Ovary (tissue), 9 donors: ENCODE measurements around the gene FTH1. TPM values are rescaled to one million over a fixed set of nuclear protein-coding genes. Genes with fewer than 3 reads are reported as not detected.

Source experiments
- DNase-seq, 5 donors: peaks; one replicate each; pipeline ENCODE4 v3.0.0-alpha.2; 2019 to 2020
- H3K27ac ChIP-seq, 2 donors: fragments of 200-600 bp; one replicate each; pipeline versions ENCODE4 v1.5.1 to v1.8.0; 2019 to 2022
- H3K27me3 ChIP-seq: fragments of 200-600 bp; one replicate; pipeline ENCODE4 v1.8.0; 2022
- H3K36me3 ChIP-seq: fragments of 200-600 bp; sonication (generic); one replicate; pipeline ENCODE4 v1.5.1; 2019
- H3K4me1 ChIP-seq: one replicate; pipeline ENCODE4 v1.8.1; 2013; ENCODE audit warnings: mild to moderate bottlenecking, moderate library complexity; ENCODE audit not compliant: insufficient read depth
- H3K4me3 ChIP-seq: fragments of 200-600 bp; sonication (generic); one replicate; pipeline ENCODE4 v1.5.1; 2017
- H3K9me3 ChIP-seq, 2 donors: fragments of 200-600 bp in 1 of 2; sonication (generic) in 1 of 2; one replicate each; pipeline versions ENCODE4 v1.5.1 to v1.8.1; 2013 to 2019; ENCODE audit warnings: mild to moderate bottlenecking in 1 of 2, moderate library complexity in 1 of 2
- EP300 ChIP-seq: sonication (generic); formaldehyde crosslinking; IDR thresholded peaks from one replicate; pipeline ENCODE4 v1.6.1; 2017; ENCODE audit warnings: antibody characterized with exemption
- POLR2A ChIP-seq: fragments of 450-650 bp; IDR thresholded peaks from one replicate; pipeline ENCODE4 v1.6.1; 2017; ENCODE audit warnings: antibody characterized with exemption, mild to moderate bottlenecking, moderate library complexity
- WGBS, 3 donors: extraction: QIAGEN DNeasy Blood & Tissue Kit in 1 of 3; methylation state at CpG; one replicate each; pipeline versions ENCODE4 v1.1.5 to v1.1.7; 2013 to 2017; 5-methylcytosine and 5-hydroxymethylcytosine counted together
- intact Hi-C, 4 donors: fragments of 100-400 bp; cut with DNase I; formaldehyde crosslinking; loops; one replicate each; pipeline versions ENCODE4 v1.11.0 to v1.15.1; 2022 to 2023
- polyA plus RNA-seq, 2 donors: library from polyadenylated mRNA; stranded (reverse); fragments of 200-250 nt in 1 of 2; fragments of 350-450 nt in 1 of 2; fragmentation: Illumina TruSeq in 1 of 2; extraction: RNeasy Lipid Tissue Mini Kit (QIAGEN cat#74804) in 1 of 2; gene quantifications; one replicate each; pipeline ENCODE4 v1.2.3, GENCODE V29; 2013 to 2014
- total RNA-seq, 7 donors: library from RNA; depleted of rRNA in 2 of 7; stranded (reverse); fragments of >200 nt in 2 of 7; fragmentation: NEBNext Ultra II Directional in 3 of 7; extraction: Animal tissue kit (Norgen Biotek cat#: 25700) in 3 of 7; gene quantifications; one replicate each; pipeline versions ENCODE4 v1.1.0 to v1.2.4, GENCODE V29; 2016 to 2023
- TF ChIP-seq, protein P1 (sequence below), 3 donors: fragments of 450-650 bp in 2 of 3; fragments of 200-600 bp in 1 of 3; IDR thresholded peaks; one replicate each; pipeline versions ENCODE4 v1.5.1 to v1.8.0; 2016 to 2022; ENCODE audit warnings: antibody characterized with exemption in 3 of 3, mild to moderate bottlenecking in 1 of 3
- donor health status: DM: no; HTN: no; CAD: no; lungs with moderate emphysema.
- donor health status: DM: no; HTN: no; CAD: no.
- donor health status: Bipolar disorder and iron deficiency.
- donor health status: DM: yes; HTN: yes; CAD: no.
- donor health status: DM: no; HTN: no; CAD: no.
- donor health status: DM: yes; HTN: yes; CAD: no.

Gene FTH1
- total and polyA plus RNA-seq, 9 donors = 1,118 to 5,649 (median 2,155) TPM

DNA sequence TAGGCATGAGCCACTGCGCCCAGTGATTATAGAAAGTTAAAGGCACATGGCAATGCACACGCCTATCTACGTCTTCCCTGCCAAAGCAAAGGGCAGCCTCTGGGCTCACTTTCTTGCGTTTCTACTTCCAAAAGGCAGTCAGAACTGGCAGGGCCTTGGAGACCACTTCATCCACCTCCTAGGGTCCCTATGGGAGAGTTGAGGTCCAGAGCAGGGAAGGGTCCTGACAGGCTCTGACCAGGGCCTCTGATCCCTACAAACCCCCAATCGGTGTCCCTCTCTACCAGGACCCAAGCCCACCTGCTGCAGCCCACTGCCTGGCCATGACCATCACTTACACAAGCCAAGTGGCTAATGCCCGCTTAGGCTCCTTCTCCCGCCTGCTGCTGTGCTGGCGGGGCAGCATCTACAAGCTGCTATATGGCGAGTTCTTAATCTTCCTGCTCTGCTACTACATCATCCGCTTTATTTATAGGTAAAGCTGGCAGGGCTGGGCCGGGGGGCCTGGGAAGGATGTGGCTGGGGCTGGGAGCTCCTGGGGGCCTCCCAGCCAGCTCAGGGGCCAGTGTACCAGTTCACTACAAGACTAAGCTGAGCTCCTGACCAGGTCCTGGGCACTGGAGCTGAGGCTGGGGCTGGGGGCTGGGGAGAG, 15.8 kb downstream of the FTH1 start:
- DNase-seq = peak in 1 of 5 donors; percentile 16
- peaks cover 14% of the 10 kb centered on the region for H3K4me1 ChIP-seq
- no peaks in the 10 kb centered on the region for H3K9me3 ChIP-seq
- intact Hi-C loops = loop anchor here in 2 of 4 donors (10.0 kb wide), 1 partner anchor 133 kb away; no protein-coding TSS in a partner anchor
- H3K36me3 ChIP-seq = no peaks in the 10 kb centered on the region
- no peaks in the 10 kb centered on the region for H3K27me3 ChIP-seq
- no peak for TF ChIP-seq POLR2A
- no peak for TF ChIP-seq EP300
- TF ChIP-seq, protein P1, sequence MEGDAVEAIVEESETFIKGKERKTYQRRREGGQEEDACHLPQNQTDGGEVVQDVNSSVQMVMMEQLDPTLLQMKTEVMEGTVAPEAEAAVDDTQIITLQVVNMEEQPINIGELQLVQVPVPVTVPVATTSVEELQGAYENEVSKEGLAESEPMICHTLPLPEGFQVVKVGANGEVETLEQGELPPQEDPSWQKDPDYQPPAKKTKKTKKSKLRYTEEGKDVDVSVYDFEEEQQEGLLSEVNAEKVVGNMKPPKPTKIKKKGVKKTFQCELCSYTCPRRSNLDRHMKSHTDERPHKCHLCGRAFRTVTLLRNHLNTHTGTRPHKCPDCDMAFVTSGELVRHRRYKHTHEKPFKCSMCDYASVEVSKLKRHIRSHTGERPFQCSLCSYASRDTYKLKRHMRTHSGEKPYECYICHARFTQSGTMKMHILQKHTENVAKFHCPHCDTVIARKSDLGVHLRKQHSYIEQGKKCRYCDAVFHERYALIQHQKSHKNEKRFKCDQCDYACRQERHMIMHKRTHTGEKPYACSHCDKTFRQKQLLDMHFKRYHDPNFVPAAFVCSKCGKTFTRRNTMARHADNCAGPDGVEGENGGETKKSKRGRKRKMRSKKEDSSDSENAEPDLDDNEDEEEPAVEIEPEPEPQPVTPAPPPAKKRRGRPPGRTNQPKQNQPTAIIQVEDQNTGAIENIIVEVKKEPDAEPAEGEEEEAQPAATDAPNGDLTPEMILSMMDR (IDR thresholded peaks at IDR 0.05) = no peak
- WGBS, 3 donors = 94 to 95% (median 94%) methylated on average over 11 of the region's 11 CpGs
- no peak overlapping the region for H3K27ac ChIP-seq
- no peak overlapping the region for H3K4me3 ChIP-seq

DNA sequence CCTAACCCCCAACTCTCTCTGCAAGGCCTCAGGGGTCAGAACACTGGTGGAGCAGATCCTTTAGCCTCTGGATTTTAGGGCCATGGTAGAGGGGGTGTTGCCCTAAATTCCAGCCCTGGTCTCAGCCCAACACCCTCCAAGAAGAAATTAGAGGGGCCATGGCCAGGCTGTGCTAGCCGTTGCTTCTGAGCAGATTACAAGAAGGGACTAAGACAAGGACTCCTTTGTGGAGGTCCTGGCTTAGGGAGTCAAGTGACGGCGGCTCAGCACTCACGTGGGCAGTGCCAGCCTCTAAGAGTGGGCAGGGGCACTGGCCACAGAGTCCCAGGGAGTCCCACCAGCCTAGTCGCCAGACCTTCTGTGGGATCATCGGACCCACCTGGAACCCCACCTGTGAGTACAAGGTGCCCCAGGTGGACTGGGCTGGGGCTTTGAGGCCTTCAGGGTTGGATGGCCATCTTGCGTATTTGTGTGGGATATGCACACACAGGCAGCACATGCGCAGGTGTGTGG, 17.3 kb downstream of the FTH1 start, which contains the start of gene BEST1:
BEST1 (plus strand) TSS at position 317 of the 513 bp plus-strand sequence. CDS start 1,456 bp downstream, outside the sequence.
- 84 to 94% (median 88%) methylated on average over 8 of the region's 8 CpGs for WGBS, 3 donors
- peak in 2 of 5 donors; percentile 29 to 39 for DNase-seq
- TF ChIP-seq POLR2A = no peak
- intact Hi-C loops = loop anchor here in 2 of 4 donors (10.0 kb wide), 1 partner anchor 135 kb away; no protein-coding TSS in a partner anchor
- H3K4me3 ChIP-seq = no peak within 1 kb of the TSS
- H3K9me3 ChIP-seq = no peaks in the 10 kb centered on the region
- H3K27ac ChIP-seq = peak within 1 kb of the TSS; percentile 41 to 75
- peaks cover 12% of the 10 kb centered on the region for H3K4me1 ChIP-seq
- no peaks in the 10 kb centered on the region for H3K36me3 ChIP-seq
- no peaks in the 10 kb centered on the region for H3K27me3 ChIP-seq

DNA sequence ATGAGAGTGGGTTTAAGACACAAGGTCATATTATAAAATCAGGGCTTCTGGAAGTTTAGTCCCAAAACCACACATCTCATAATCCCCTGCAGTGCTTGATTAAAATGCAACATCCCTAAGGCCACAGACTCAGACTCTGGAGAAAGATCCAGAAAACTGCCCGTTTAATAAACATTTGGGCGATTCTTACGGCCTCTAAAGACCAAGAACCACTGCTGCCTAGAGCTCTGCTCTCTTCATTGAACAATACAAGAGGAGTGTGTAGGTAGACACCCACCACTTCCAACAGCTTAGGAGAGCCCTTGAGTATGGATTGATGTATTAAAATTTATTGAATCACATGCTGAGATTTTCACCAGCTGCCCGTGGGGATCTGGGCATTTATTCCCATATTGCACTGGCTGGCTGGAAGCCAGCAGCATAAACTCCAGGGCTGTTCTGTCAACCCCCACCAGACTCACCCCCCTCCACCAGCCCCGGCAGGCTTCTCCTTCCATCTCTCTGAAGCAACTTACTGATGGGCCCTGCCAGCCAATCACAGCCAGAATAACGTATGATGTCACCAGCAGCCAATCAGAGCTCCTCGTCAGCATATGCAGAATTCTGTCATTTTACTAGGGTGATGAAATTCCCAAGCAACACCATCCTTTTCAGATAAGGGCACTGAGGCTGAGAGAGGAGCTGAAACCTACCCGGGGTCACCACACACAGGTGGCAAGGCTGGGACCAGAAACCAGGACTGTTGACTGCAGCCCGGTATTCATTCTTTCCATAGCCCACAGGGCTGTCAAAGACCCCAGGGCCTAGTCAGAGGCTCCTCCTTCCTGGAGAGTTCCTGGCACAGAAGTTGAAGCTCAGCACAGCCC, 18.0 kb downstream of the FTH1 start:
- no peaks in the 10 kb centered on the region for H3K27me3 ChIP-seq
- peak; percentile 77 to 92 (median 83) for DNase-seq
- H3K4me3 ChIP-seq = no peak overlapping the region
- H3K4me1 ChIP-seq = peaks cover 12% of the 10 kb centered on the region
- 25 to 27% (median 27%) methylated on average over 9 of the region's 9 CpGs for WGBS, 3 donors
- TF ChIP-seq EP300 (no peak), POLR2A (peak; percentile 62)
- TF ChIP-seq, protein P1 (IDR thresholded peaks at IDR 0.05) = no peak
- no peaks in the 10 kb centered on the region for H3K36me3 ChIP-seq
- no peaks in the 10 kb centered on the region for H3K9me3 ChIP-seq
- peak overlapping the region; percentile 41 to 75 for H3K27ac ChIP-seq
- intact Hi-C loops = loop anchor here in 3 of 4 donors (2.0 to 10.0 kb wide), 4 partner anchors 51 to 152 kb away; no protein-coding TSS in a partner anchor

DNA sequence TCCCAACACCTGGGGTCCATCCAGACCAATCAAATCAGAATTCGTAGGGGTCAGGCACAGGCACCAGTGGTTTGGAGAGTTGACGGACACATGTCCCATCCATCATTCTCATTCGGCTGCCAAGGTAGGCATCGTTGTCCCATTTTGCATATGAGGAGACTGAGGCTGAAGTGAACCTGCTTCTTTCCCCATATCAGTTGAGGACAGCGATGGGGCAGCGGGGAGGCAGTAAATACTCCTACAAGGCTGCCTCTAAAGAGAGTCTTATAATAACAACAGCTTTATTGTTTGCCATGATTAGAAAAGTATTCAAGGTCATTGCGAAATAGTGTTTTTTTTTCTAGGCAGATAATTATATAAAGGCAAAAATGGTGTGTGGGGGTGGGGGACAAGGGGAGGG, 18.9 kb downstream of the FTH1 start:
- no peaks in the 10 kb centered on the region for H3K27me3 ChIP-seq
- DNase-seq = peak in 2 of 5 donors; percentile 23 to 39
- 27 to 45% (median 37%) methylated on average over 7 of the region's 7 CpGs for WGBS, 3 donors
- peaks cover 12% of the 10 kb centered on the region for H3K4me1 ChIP-seq
- H3K27ac ChIP-seq = peak overlapping the region; percentile 41 to 75
- H3K4me3 ChIP-seq = no peak overlapping the region
- intact Hi-C loops = loop anchor here in 3 of 4 donors (2.0 to 5.0 kb wide), 3 partner anchors 50 to 151 kb away; no protein-coding TSS in a partner anchor
- no peaks in the 10 kb centered on the region for H3K9me3 ChIP-seq
- H3K36me3 ChIP-seq = no peaks in the 10 kb centered on the region
- TF ChIP-seq EP300 (no peak), POLR2A (no peak)
- TF ChIP-seq, protein P1 (IDR thresholded peaks at IDR 0.05) = no peak
